ENCODE data around the gene SMURF2.

- TF ChIP-seq CTCF (conservative IDR thresholded peaks at IDR 0.05): no peak
- no peak for TF ChIP-seq EZH2 (IDR thresholded peaks at IDR 0.05; ENCODE audit: low read depth)
These were observed 88.9 kb downstream of the SMURF2 start for GRCh38 chr17:64573214-64573613.

Measured in PC-9 (cell line).